NCI-H226 (cell line): ENCODE results near the gene DNAJB2.
"Not testable (repeated sequence)": the region's sequence is repeated elsewhere in the genome, so short reads cannot be mapped to it uniquely, and the experiment has no call there.

ENCODE experiments used
- DNase-seq: peaks from one replicate; pipeline ENCODE4 v3.0.0-alpha.2; 2015

The DNAJB2 gene

GRCh38 chr2:219279151-219279915 is at the start of gene DNAJB2:
TSS of gene DNAJB2 (plus strand) at chr2:219279366. CDS start at chr2:219279834, 468 bp downstream.
- peak; percentile 98 for DNase-seq

DNA sequence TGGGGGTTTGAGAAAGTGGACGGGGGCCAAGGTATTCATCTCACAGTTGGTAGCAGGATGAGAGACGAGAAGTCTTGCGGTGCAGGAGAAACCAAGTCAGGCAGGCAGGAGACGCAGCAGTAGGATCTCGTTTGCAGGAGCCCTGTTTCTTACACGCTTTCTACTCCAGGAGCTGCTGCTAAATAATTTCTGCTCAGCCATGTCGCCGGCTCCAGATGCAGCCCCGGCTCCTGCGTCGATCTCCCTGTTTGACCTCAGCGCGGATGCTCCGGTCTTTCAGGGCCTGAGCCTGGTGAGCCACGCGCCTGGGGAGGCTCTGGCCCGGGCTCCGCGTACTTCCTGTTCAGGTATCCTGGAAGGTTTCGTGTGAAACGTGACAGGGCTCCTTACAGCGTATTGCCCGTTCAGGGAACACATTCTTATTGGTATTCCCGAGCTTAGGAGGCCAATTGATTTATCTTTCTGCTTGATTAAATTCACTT is 49.1 kb upstream of the DNAJB2 start:
- peak; percentile 38 for DNase-seq

- DNase-seq: no peak
Measured at GRCh38 chr2:219234331-219234730, 44.8 kb upstream of the DNAJB2 start.

GRCh38 chr2:219243291-219243761 is 35.8 kb upstream of the DNAJB2 start:
- DNase-seq: no peak

DNA sequence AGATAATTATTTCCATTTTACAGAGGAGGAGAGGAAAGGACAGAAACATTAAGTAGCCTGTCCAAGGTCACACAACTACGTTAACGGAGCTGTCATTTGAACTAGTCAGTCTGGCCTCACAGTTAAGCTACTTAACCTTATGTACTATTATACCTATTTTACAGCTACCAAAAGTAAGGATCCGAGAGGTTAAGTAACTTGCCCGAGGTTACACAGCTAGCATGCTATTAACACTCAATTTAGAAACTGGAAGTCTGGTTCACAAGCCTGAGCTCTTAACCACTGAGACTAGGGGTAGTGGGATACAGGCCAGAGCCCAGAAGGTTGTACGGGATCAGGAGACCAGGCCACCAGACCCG is 34.4 kb upstream of the DNAJB2 start:
- DNase-seq: no peak

DNA sequence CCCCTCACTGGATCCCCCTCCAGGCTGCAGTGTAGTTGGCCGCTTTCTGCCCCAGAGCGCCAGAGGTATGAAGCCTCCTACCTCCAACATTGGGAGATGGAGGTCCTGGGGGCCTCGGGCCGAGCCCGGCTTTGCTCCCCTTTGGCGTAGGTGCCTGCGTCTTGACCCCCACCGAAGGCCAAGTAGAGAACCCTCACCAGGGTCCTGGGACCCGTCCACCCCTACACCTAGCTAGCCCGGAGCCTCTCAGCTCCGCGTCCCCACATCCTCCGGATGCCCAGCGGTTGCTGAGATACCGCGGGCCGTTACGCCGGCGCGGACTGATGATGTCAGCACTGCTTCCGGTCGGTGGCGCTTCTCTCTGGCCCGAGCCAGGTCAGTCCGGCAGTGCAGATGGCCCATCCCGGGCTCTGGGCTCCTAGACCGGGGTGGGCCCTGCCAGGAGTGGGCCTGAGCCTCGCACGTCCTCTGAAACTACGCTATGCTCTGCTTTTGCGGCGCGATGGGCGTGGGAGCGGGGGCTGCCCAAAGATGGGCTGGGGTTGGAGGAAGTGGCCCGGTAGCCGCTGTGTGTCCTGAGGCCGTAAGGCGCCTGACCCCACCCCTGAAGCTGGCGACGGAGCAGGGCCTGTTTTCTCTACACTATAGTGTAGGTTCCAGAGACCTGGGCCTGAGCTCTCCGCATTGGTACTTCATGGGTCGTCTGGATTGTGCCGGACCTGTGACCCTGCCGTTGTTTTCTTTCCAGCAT is 33.8 kb upstream of the DNAJB2 start, which contains the start of the genes GLB1L and STK16:
Gene GLB1L (minus strand): TSS at position 297 of the 751 bp plus-strand sequence. CDS start 1,871 bp downstream, outside the sequence.
Gene STK16 (plus strand): TSS at position 332 of the 751 bp plus-strand sequence. CDS start 521 bp downstream, outside the sequence.
- peak; percentile 92 for DNase-seq

GRCh38 chr2:219245899-219246230 is 33.3 kb upstream of the DNAJB2 start:
- DNase-seq: no peak

DNA sequence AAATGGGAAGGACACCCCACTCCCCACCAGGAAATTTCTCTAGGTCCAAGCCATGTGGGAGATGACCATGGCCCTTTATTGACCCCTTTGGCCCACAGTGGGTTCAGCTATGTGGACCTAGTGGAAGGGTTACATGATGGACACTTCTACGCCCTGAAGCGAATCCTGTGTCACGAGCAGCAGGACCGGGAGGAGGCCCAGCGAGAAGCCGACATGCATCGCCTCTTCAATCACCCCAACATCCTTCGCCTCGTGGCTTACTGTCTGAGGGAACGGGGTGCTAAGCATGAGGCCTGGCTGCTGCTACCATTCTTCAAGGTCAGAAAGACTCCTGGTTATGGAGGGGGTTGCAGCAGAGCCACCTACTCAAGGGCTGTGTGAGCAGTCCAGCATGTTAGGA is 32.6 kb upstream of the DNAJB2 start:
- no peak for DNase-seq

DNA sequence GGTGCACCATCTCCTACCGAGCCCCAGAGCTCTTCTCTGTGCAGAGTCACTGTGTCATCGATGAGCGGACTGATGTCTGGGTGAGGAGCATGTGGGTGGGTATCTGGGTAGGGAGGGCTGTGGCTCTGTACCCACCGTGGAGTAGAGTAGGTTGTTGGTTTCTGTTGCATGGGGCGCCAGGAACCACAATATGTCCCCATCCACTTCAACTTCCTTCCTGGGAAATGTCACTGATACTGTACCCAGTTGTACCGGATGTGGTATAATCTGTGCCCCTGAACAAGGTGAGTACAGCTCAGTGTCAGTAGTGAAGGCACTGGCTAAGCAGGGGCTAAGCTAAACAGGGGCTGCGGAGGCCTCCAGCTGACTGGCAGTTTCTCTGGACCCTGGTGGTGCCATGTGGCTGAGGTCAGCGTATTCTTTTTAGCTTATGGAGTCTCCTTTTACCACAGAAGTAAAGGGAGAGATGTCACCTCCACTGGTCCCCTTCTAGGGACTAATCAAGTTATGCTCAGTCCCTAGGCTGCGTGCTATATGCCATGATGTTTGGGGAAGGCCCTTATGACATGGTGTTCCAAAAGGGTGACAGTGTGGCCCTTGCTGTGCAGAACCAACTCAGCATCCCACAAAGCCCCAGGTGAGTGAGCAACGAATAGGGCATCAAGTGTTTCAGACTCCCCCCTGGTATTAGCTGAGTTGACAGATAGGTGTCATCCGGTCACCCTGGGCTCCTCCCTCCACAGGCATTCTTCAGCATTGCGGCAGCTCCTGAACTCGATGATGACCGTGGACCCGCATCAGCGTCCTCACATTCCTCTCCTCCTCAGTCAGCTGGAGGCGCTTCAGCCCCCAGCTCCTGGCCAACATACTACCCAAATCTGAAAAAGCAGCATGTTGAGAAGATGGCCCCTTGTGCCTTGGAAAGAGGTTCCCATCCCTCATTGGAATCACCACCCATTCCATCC is 31.2 kb upstream of the DNAJB2 start:
- no peak for DNase-seq

GRCh38 chr2:219248845-219249202 is 30.3 kb upstream of the DNAJB2 start:
- no peak for DNase-seq

GRCh38 chr2:219249203-219249980 is 29.8 kb upstream of the DNAJB2 start:
- DNase-seq: peak; percentile 92

DNA sequence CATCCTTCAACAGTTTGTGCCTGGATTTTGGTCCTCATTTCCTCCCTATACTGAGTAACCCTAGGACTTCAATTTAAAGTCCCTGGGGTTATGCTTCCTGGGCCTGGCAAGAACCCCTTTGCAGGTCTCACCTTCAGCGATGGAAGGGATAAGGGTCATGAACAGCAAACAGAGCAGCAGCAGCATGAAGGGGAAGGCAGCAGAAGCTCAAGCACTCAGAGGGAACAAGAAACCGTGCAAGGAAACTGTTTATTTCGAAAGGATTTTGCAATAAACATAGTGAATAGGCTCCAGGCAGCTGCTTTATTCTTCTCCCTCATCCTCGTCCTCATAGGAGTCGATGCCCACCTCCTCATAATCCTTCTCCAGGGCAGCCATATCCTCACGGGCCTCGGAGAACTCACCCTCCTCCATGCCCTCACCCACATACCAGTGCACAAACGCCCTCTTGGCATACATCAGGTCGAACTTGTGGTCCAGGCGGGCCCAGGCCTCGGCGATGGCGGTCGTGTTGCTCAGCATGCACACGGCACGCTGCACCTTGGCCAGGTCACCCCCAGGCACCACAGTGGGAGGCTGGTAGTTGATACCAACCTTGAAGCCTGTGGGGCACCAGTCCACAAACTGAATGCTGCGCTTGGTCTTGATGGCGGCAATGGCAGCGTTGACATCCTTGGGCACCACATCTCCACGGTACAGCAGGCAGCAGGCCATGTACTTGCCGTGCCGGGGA is 29.0 kb upstream of the DNAJB2 start:
- no peak for DNase-seq

GRCh38 chr2:219251656-219252055 is 27.5 kb upstream of the DNAJB2 start:
- DNase-seq: no peak

DNA sequence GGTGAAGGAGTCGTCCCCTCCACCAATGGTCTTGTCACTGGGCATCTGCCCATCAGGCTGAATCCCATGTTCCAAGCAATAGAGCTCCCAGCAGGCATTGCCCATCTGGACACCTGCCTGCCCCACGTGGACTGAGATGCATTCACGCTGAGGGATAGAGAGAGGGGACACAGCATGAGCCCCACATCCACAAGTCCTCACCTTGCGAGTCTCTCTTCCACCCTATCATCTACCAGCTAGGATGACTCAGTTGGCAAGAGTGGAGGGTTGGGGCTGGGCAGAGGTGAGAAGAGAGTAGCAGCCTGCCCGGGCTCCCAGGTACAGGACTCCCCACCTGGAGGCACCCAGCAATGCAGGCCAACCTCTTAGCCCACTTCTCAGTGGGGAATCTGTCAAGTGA is 27.1 kb upstream of the DNAJB2 start:
- no peak for DNase-seq

GRCh38 chr2:219252570-219252899 is 26.6 kb upstream of the DNAJB2 start:
- no peak for DNase-seq

- DNase-seq: peak; percentile 48
Measured at GRCh38 chr2:219252900-219253752, 26.0 kb upstream of the DNAJB2 start, which contains the start of gene TUBA4B. TSS of gene TUBA4B (plus strand) at chr2:219253243. CDS start at chr2:219253408, 165 bp downstream.

GRCh38 chr2:219253753-219254589 is 25.2 kb upstream of the DNAJB2 start, which contains the start of gene TUBA4A:
TSS of gene TUBA4A (minus strand) at chr2:219253918. CDS start at chr2:219253858, 60 bp downstream.
- peak; percentile 69 for DNase-seq

GRCh38 chr2:219254590-219255201 is 24.5 kb upstream of the DNAJB2 start:
- no peak for DNase-seq

DNA sequence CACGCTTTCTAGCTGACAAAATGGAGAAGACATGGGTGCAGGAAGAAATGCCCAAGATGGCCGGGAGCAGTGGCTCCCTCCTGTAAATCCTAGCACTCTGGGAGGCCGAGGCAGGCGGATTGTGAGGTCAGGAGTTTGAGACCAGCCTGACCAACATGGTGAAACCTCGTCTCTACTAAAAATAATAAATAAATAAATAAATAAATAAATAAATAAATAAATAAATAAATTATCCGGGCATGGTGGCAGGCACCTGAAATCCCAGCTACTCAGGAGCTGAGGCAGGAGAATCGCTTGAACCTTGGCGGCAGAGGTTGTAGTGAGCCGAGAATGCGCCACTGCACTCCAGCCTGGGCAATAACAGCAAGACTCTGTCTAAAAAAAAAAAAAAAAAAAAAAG is 20.2 kb upstream of the DNAJB2 start:
- DNase-seq: not testable (repeated sequence)
